Stimulated activated CD8-positive, alpha-beta memory T cell treated with anti-CD3 and anti-CD28 coated beads, Interleukin-4, amount 100 ng/mL, for 1 hour (primary cell): Measurements from ENCODE around the gene ARHGAP9.

Experiments used
- DNase-seq, 2 donors: peaks; one replicate each; pipeline ENCODE4 v3.0.0-alpha.2; 2020; ENCODE audit warnings: low read depth in 2 of 2, low spot score in 1 of 2

Gene ARHGAP9

DNA sequence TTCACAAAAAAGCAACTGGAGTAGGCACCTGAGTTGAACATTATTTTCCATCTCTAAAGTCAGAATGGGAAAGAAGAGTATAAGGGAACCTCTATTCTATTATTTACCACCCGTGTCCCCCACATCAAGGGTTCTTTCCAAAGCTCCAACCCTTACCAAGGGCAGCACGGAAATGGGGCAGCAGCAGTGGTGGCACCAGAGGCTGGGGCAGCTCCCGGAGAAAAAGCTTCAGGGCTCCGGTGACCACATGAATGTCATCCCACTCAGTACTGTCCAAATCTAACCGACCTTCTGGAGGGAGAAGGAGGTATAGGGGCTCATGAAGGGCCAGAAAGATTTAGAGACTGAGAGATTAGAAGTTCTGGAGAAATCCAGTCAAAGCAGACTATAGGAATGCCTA lies 5.8 kb downstream of the ARHGAP9 start:
- DNase-seq = no peak

DNA sequence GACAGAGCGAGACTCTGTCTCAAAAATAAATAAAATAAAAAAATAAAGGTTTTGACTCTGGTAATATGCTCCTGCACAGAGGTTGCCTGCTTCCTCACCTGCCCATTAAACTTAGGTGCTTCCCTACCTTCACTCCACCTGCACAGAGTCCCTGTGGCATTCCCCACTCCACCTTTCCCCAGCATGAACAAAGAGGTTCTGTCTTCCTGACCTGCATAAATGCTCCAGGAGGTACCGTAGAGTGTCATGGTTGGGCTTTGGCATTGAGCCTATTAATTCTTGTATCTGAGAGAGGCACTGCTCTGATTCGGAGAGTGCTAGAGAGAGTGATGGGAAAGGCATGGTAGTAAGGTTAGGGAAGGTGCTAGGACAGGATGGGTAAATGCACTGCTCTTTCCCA lies 6.3 kb downstream of the ARHGAP9 start:
- DNase-seq = no peak

DNA sequence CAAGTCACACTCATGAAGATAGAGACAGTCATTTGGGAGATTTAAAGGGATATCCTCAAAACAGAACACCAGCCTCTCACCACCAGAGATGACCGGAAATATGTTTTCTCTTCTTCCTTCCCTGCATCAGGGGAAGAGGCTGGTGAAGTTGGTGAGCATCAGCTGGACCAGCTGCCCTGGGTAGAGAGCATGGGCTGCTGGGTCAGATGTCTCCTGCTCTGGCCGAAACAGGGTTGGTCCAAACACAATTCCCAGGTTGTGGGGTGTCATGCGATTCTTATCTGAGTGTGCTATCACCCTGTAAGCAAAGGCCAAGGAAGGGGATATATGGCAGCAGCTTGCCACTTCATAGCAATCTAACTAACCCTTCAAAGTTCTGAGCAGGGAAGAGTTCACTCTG lies 7.3 kb downstream of the ARHGAP9 start:
- no peak for DNase-seq

DNA sequence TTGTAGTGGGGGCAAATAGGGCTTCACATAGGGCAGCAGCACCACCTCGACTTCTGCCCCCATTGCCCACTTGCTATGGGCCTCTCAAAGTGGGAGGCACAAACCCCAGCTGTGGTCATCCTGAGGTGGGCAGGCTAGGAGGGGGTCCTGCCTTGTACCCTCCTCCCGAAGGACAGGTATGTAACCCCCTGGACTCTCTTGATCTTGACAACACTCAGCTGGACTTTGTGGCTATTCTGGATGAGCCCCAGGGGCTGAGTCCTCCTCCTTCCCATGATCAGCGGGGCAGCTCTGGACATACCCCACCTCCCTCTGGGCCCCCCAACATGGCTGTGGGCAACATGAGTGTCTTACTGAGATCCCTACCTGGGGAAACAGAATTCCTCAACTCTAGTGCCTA lies 8.0 kb downstream of the ARHGAP9 start:
- DNase-seq = no peak

DNA sequence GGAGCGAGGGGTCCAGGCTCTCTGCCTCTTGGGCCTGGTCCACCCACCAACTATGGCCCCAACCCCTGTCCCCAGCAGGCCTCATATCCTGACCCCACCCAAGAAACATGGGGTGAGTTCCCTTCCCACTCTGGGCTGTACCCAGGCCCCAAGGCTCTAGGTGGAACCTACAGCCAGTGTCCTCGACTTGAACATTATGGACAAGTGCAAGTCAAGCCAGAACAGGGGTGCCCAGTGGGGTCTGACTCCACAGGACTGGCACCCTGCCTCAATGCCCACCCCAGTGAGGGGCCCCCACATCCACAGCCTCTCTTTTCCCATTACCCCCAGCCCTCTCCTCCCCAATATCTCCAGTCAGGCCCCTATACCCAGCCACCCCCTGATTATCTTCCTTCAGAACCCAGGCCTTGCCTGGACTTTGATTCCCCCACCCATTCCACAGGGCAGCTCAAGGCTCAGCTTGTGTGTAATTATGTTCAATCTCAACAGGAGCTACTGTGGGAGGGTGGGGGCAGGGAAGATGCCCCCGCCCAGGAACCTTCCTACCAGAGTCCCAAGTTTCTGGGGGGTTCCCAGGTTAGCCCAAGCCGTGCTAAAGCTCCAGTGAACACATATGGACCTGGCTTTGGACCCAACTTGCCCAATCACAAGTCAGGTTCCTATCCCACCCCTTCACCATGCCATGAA lies 8.6 kb downstream of the ARHGAP9 start:
- DNase-seq = no peak

DNA sequence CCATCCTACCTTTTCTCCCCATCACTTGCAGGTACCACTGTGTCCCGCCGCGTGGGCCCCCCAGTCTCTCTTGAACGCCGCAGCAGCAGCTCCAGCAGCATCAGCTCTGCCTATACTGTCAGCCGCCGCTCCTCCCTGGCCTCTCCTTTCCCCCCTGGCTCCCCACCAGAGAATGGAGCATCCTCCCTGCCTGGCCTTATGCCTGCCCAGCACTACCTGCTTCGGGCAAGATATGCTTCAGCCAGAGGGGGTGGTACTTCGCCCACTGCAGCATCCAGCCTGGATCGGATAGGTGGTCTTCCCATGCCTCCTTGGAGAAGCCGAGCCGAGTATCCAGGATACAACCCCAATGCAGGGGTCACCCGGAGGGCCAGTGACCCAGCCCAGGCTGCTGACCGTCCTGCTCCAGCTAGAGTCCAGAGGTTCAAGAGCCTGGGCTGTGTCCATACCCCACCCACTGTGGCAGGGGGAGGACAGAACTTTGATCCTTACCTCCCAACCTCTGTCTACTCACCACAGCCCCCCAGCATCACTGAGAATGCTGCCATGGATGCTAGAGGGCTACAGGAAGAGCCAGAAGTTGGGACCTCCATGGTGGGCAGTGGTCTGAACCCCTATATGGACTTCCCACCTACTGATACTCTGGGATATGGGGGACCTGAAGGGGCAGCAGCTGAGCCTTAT lies 9.2 kb downstream of the ARHGAP9 start:
- no peak for DNase-seq

DNA sequence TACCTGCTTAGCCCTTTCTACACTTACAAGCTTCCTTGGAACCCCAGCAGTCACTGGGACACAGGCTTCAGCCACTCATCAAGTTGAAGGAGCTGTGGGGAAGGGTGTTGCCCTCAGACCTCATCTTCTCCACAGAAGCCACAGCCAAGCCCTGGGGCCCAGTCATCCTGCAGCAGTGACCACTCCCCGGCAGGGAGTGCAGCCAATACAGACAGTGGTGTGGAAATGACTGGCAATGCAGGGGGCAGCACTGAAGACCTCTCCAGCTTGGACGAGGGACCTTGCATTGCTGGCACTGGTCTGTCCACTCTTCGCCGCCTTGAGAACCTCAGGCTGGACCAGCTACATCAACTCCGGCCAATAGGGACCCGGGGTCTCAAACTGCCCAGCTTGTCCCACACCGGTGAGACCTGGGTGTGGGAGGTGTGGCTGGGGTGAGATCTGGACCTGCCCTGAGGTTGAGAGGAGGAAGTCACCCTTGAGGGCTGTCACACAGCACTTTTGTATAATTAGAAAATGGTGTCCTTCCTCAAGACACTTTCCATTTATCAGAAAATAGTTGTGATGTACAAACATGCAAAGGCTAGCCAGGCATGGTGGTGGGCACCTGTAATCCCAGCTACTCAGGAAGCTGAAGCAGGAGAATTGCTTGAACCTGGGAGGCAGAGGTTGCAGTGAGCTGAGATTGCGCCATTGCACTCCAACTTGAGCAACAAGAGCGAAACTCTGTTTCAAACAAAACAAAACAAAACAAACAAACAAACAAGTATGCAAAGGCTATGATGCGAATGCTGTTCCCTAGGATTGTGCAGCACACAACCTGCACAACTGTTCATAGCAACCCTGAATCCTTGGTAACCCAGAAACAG lies 10.1 kb downstream of the ARHGAP9 start:
- no peak for DNase-seq

DNA sequence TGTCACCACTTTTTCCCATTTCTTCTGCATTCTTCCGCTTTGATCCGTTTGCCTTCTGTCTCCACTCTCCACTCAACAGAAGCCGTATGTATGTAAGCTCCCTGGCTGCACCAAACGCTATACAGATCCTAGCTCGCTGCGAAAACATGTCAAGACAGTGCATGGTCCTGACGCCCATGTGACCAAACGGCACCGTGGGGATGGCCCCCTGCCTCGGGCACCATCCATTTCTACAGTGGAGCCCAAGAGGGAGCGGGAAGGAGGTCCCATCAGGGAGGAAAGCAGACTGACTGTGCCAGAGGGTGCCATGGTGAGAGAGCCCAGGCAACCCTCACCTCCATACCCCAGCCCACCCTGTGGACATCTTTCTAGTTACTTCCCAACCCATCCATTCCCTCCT lies 11.8 kb downstream of the ARHGAP9 start:
- DNase-seq = no peak

DNA sequence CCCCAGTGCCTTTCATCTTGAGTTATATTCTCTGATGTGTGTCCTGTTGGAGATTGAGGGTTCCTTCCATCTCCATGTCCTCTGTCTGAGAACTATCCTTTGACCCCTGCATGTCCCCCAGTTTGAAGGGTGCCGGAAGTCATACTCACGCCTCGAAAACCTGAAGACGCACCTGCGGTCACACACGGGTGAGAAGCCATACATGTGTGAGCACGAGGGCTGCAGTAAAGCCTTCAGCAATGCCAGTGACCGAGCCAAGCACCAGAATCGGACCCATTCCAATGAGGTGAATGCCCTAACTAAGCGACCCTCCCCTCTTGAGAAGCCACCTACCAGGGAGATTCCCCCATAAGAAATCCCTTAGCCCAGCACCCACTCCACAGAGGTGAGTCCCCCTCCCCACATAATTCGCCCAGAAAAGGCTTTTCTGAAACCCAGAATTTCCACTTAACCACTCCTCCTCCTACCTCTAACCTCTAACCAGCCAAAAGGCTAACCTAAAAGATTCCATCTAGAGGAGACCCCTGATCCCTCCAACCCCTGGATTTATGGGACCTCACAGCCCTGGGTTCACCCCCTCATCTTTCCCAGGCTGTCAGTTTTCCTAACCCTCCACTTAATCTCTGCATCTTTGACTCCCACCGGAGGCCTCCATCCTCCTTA lies 12.3 kb downstream of the ARHGAP9 start:
- no peak for DNase-seq

DNA sequence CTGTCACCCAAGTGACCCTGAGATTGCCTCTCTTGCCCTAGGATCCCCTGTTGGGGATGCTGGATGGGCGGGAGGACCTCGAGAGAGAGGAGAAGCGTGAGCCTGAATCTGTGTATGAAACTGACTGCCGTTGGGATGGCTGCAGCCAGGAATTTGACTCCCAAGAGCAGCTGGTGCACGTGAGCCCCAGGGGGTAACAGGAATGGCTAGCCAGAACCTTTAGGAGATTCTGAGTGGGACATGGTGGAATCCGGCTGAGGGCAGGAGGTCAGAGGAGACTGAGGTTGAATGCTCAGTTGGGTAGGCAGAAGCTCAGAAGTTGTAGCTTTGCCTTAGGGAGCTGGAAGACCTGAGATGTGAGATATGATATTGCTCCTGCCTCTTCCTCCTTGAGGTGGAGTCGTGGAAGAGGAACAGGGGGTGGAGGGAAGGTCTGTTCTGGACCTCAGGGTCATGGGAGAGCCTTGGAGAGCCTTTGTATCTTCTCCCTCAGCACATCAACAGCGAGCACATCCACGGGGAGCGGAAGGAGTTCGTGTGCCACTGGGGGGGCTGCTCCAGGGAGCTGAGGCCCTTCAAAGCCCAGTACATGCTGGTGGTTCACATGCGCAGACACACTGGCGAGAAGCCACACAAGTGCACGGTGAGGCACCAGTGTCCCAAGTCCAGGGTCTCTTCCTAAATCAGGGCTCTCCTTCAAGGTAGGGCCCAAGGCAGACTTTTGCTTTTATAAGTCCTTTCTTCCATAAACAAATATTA lies 13.7 kb downstream of the ARHGAP9 start:
- no peak for DNase-seq

DNA sequence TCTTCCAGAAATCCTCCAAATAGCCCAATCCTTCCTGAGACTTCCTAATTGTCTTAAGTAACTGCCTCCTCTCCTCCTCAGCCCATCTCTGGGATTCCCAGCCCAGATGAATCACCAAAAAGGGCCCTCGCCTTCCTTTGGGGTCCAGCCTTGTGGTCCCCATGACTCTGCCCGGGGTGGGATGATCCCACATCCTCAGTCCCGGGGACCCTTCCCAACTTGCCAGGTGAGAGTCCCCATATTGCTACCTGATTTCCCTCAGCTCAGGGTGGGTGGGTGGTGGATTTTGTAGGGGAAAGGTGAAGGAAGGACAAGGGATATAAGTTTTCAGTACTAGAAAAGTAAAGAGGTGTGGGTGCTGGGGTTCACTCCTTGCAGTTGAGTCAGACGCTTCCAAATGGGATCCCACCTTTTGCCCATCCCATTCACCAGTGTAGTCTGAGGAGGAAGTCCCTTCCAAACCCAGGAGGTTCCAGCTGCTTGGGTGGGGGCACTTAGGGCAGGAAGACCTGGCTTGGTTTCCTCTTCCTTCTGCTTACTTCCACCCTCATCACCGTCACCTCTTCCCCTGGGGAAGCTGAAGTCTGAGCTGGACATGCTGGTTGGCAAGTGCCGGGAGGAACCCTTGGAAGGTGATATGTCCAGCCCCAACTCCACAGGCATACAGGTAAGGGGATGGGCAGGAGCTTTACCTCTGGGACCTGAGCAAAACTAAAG lies 14.5 kb downstream of the ARHGAP9 start:
- DNase-seq = no peak

DNA sequence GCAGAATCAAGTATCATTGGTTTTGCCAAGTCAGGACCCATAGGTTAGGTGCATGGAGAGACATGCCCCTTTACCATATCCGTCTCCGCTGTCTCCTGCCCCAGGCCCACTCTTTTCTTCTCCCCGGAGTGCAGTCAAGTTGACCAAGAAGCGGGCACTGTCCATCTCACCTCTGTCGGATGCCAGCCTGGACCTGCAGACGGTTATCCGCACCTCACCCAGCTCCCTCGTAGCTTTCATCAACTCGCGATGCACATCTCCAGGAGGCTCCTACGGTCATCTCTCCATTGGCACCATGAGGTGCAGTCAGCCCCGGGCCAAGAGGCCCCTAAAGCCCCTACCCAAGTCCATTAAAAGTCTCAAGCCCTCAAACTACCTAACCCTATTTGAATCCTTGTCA lies 15.1 kb downstream of the ARHGAP9 start:
- DNase-seq = no peak

DNA sequence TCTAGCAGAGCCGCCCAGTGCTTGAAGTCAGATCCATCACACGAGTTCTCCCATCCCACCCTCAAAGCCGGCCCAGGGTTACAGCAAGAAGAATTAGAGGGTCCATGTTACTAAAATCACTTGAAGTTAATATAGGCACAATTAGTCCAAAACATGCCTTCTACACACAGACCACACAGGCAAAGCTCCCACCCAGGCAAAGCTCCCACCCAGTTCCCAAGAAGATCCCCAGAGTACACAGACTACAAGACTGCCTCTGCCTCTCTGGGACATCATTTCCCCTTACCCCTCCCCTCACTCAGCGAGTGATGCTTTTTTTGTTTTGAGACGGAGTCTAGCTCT lies 16.8 kb downstream of the ARHGAP9 start:
- DNase-seq = no peak

DNA sequence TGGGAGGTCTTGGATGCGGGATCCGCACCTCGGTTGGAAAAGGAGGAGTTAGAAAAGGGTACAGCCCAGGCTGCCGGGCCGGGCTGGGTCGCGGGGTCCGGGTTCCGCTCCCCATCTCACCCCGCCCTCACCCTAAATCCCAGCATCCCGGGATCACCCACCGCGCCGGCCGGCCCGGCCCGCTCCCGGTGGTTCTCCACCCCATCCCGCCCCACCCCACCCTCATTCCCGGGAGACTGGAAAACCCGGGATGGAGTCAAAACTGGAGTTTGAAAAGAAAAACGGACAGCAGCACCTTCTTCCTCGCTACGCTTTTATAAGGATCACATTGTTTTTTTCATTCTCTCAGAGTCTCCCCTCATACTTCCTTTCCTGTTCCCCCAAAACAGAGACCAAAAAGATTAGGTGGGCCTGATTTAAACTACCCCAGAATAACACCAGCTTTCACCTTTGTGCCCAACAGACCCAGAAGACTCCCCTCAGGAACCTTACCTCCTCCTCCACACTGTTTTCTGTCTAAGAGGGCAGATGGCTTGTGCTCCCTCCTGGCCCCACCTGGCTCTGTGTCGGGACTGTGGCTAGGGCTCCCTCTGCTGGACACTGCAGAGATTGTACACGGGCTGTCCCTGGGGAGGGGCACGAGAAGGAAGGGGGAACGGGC lies 17.3 kb downstream of the ARHGAP9 start:
- peak; percentile 72 to 79 for DNase-seq

DNA sequence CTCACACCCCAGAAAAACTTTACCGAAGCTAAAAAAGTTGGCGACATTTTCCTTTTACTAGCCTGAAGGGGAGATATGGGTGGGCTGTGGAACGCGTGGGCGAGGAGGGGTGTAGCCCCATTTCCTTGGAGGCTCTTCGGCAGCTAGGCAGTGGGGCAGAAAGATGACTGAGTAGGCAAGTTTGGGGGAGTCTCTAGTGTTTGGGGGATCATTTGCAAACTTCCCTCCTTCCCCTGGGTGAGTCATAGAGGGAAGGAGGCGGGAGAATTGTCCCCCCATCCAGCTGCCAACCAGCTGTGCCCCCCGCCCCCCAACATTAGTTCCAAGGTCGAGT lies 17.8 kb downstream of the ARHGAP9 start:
- no peak for DNase-seq

DNA sequence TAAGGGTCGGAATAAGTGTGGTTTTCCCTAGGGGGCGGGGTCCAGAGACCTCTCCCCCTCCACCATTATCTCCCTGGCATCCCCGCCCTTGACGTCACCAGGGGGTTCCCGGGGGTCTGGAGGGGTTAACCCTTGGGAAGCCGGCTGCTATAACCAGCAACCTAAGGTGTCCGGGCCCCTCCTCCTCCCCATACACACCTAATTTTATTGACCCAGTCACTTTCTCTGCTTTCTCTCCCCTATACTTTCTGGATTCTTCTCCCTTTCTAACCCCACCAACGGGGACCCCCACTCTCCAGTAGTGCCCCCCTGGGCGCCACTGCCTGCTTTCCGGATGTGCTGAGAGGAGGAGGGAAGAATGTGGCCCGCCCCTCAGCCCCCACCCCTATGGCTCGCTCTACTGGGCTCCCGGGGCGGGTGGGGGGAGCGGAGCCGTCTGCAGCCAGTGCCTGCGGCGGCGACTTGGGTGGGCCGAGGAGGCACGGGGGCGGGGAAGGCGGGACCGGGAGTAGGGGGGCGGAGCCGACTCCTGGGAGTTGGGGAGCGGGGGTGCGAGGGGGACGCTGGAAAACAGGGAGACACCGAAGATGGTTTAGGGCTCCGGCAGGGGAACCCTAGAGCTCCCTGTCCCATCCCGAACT lies 18.3 kb downstream of the ARHGAP9 start:
- DNase-seq = no peak

DNA sequence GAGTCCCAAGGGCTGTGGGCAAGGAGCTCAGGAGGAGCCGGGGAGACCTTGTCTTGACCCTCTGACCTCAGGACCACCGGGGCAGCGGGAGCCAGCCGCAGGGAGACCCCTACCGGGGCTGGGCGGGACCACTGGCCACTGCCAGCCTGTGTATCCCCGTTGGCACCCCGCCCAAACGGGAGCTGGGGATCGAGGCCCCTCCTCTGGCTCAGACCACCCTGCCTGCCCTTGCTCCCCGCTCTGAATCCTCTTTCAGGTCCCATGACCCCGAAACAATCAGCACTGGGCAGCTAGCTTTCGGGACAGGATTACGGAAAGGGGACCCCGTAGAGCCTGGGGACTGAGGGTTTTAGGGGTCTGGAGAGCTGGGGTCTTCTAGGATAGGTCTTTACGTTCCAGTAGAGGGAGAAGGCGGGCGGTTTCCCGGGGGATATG lies 18.8 kb downstream of the ARHGAP9 start:
- no peak for DNase-seq

DNA sequence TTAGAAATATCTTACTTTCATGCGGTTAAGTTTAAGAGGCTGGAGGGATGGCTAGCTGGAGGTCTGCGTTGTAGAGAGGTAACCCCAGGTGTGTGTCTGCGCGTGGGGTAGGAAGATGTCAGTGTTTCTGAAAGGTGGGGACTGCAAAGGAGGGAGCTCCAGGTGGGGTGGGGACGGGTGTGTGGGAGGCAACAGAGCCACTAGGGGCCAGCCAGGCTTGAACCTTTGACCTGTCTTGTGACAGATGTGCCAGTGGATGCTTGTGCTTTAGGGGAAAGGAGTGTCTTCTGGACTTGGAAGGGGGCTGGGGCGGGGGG lies 19.2 kb downstream of the ARHGAP9 start:
- no peak for DNase-seq

DNA sequence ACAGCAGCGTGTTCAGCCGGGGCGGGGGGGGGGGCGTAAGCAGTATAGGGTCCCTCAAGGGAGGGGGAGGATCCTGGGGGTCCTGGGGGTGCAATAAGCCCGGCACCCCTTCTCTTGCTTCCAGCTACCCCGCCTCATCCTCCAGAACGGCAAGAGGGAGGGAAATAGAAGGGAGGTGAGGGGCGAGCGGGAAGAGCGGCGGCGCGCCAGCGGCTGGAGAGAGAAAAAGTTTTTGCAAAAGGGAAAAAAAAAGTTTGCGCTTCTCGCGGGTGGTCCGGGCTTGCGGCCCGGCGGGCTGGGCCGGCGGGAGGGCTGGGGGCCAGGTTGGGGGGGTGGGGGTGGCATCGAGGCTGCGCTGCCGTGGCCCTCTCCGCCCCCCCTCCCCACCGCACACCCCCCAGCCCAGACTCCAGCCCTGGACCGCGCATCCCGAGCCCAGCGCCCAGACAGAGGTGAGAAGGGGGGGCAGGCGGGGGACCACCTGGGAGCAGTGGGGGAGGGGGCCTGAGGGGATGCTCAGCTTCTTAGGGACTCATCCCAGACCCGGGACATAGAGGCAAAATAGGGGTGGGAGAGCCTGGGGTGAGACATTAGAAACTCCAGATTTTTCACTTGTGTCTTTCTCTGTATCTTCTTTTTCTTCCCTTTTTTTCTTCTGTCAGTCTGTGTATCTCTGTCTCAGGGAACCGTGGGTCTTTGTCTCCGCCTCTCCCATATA lies 19.8 kb downstream of the ARHGAP9 start, which contains the start of gene GLI1:
Gene GLI1, plus strand, starts transcription at position 36 of the 718 bp plus-strand sequence. CDS start 3,907 bp downstream, outside the sequence.
- DNase-seq = no peak
